GM19372 (cell line): ENCODE data around the gene PACRGL.

Experiments used
- ATAC-seq: cut with Tn5 transposase; IDR thresholded peaks from one replicate; pipeline ENCODE4 v1.9.1; 2021; ENCODE audit warnings: mild to moderate bottlenecking, low read depth, moderate library complexity; ENCODE audit not compliant: unreplicated experiment

Gene PACRGL

GRCh38 chr4:20700007-20700761, at the start of gene PACRGL:
PACRGL (plus strand) TSS chr4:20700458; CDS start chr4:20704482, 4,024 bp downstream.
- peak; percentile 99 for ATAC-seq

GRCh38 chr4:20652226-20652885, 47.9 kb upstream of the PACRGL start:
- no peak for ATAC-seq

- ATAC-seq: no peak
Measured at GRCh38 chr4:20658456-20658855, 41.8 kb upstream of the PACRGL start.

GRCh38 chr4:20662851-20663250, 37.4 kb upstream of the PACRGL start:
- ATAC-seq: no peak

- ATAC-seq: no peak
Measured at GRCh38 chr4:20666012-20666860, 34.0 kb upstream of the PACRGL start.

- ATAC-seq: no peak
Measured at GRCh38 chr4:20672262-20672661, 28.0 kb upstream of the PACRGL start.

GRCh38 chr4:20675786-20676185, 24.5 kb upstream of the PACRGL start:
- no peak for ATAC-seq

GRCh38 chr4:20676501-20677197, 23.6 kb upstream of the PACRGL start:
- ATAC-seq: no peak

- ATAC-seq: no peak
Measured at GRCh38 chr4:20678400-20678799, 21.9 kb upstream of the PACRGL start.

- no peak for ATAC-seq
Measured at GRCh38 chr4:20679951-20680350, 20.3 kb upstream of the PACRGL start.

- ATAC-seq: no peak
Measured at GRCh38 chr4:20680736-20681135, 19.5 kb upstream of the PACRGL start.

- ATAC-seq: no peak
Measured at GRCh38 chr4:20681271-20681670, 19.0 kb upstream of the PACRGL start.

- ATAC-seq: no peak
Measured at GRCh38 chr4:20682853-20683252, 17.4 kb upstream of the PACRGL start.

GRCh38 chr4:20683766-20684165, 16.5 kb upstream of the PACRGL start:
- ATAC-seq: no peak

GRCh38 chr4:20684852-20685763, 15.2 kb upstream of the PACRGL start:
- no peak for ATAC-seq

- no peak for ATAC-seq
Measured at GRCh38 chr4:20687864-20688263, 12.4 kb upstream of the PACRGL start.

- ATAC-seq: no peak
Measured at GRCh38 chr4:20696815-20697214, 3.4 kb upstream of the PACRGL start.

GRCh38 chr4:20698382-20698781, 1.9 kb upstream of the PACRGL start:
- no peak for ATAC-seq

GRCh38 chr4:20698820-20699219, 1.4 kb upstream of the PACRGL start:
- ATAC-seq: no peak

GRCh38 chr4:20711335-20711734, 11.1 kb downstream of the PACRGL start:
- no peak for ATAC-seq
